GM12874 (cell line): Measurements from ENCODE around the gene VRK1.

Experiments used
- CTCF ChIP-seq: IDR thresholded peaks from 2 replicates; pipeline ENCODE4 v1.5.1; 2011; ENCODE audit warnings: low read depth, mild to moderate bottlenecking, control low read depth, low read length, moderate library complexity; ENCODE audit not compliant: insufficient read depth

The VRK1 gene

DNA sequence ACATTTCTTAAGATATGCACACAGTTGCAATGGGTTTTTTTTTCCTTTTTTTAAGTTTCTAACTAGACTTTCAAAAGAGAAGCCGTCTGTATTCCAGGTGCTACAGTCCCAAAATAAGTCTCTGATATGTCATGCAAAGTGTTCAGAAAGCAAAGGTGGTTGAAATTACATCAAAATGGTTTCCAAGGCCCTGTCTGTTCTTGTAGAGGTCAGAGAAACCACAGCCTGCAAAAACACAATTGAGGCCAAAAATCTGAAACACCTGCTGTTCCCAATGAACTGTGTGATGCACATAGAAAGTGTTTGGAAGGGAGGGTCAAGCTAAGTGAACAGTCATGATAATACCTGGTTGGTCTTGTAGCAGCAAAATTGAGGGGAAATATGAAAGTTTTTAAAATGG lies 91.0 kb downstream of the VRK1 start:
- TF ChIP-seq CTCF: no peak

DNA sequence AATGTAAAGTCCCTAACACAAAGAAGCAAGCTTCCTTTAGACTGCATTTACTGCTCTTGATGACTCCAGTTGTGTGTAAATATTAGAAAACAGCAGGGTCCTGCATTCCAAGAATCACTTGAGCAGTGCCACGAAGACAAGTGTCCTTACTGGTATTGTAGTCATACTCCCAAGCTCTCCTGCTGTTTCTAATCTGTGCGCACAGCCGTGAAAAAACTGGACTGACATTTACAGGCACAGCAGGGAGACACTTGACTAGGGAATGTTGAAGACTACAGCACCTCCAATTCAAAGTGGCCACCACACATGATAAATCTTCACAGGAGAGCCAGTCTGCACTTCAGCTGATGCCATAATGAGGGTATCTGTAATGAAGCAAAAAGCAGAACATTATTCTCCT lies 91.4 kb downstream of the VRK1 start:
- no peak for TF ChIP-seq CTCF

DNA sequence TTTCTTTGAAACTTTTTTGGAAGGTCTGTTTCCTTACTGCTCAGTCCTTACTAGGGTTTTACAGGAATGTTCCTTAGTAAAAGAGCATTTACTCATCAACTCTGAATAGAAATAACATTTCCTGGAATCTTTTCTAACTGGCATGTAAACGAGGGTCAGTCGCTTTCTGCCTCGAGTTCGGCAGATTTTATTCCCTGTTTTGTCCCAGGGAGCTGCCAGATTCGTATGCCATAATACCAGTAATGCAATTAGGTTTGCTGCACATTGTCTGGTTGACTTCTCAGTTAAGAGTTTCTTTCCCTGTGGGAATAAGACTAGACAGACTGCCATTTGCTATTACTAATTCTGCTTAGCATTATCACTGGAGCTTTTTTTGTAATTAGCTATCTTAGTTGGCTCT lies 91.9 kb downstream of the VRK1 start:
- no peak for TF ChIP-seq CTCF

GRCh38 chr14:96893966-96894622 lies 96.9 kb downstream of the VRK1 start:
- TF ChIP-seq CTCF: no peak

- no peak for TF ChIP-seq CTCF
These were observed 97.8 kb downstream of the VRK1 start for GRCh38 chr14:96894966-96895365.

GRCh38 chr14:96895658-96896271 lies 98.6 kb downstream of the VRK1 start:
- TF ChIP-seq CTCF: no peak

- TF ChIP-seq CTCF: no peak
These were observed 100.0 kb downstream of the VRK1 start for GRCh38 chr14:96897184-96897583.

DNA sequence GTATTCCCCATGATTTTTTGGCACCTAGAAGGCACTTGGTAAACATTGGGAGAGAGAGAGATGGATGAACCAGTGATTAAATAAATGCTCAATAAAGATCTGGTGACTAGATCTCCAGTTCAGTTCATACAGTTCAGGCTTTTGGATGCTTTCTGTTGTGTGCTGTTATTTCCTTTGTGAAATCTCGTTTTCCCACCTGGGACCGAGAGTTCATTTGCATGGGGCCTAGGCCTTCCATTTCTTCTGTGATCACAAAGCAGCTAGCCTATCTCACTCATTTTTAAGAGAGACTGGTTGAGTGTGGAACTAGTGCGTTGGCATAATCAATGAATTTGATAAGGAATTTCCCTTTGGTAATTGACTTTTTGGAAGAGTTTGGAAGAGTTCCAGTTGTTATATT lies 104.0 kb downstream of the VRK1 start:
- TF ChIP-seq CTCF: no peak
